NB4 (cell line): ENCODE results near the gene TTC22.

Experiments
- MYC ChIP-seq: IDR thresholded peaks from 2 replicates; pipeline ENCODE4 v1.6.1; 2011; ENCODE audit warnings: low read depth, low read length
- POLR2A ChIP-seq: IDR thresholded peaks from 2 replicates; pipeline ENCODE4 v1.6.1; 2011; ENCODE audit warnings: mild to moderate bottlenecking; ENCODE audit not compliant: insufficient read length; ENCODE audit errors: extremely low read depth

DNA sequence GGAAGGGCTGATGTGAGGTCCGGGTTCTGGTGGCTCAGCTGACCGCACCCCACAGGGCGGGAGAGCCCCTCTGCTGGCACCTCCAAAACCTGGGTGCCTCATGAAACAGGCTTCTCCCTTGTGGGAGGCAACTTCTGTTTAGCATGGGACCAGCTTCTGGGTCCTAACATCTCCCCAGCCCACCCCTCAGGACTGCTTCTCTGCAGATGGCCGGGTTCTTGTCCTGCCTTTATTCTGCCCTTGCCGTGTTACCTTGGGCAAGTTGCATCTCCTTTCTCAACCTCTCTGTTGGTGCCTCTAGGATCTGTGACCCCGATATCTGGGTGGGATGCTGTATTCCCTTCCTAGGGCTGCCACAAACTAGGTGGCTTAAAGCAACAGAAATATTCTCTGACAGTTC is 15.0 kb upstream of the TTC22 start:
- TF ChIP-seq MYC: no peak
- no peak for TF ChIP-seq POLR2A
